Hepatocyte (in vitro differentiated cells): ENCODE data around the gene SRPRA.

ENCODE experiments used
- CTCF ChIP-seq: fragments of 200-600 bp; sonication (generic); IDR thresholded peaks from 2 replicates; pipeline ENCODE4 v1.5.1; 2016; ENCODE audit warnings: antibody characterized with exemption, mild to moderate bottlenecking; ENCODE audit not compliant: poor library complexity
- EZH2 ChIP-seq: fragments of 200-600 bp; sonication (generic); IDR thresholded peaks from 2 replicates; pipeline ENCODE4 v1.6.1; 2016; ENCODE audit warnings: antibody characterized with exemption, mild to moderate bottlenecking, borderline replicate concordance
- EZH2phosphoT487 ChIP-seq: fragments of 200-600 bp; sonication (generic); IDR thresholded peaks from one replicate; pipeline ENCODE4 v1.6.1; 2018; ENCODE audit warnings: antibody characterized with exemption, mild to moderate bottlenecking, low read depth, moderate library complexity; ENCODE audit not compliant: unreplicated experiment, severe bottlenecking

GRCh38 chr11:126288237-126288636 is 19.5 kb upstream of the SRPRA start:
- TF ChIP-seq CTCF (no peak), EZH2phosphoT487 (no peak), EZH2 (no peak)
